HepG2 (cell line): Measurements from ENCODE around the gene SLC13A3. TPM values are rescaled to one million over a fixed set of nuclear protein-coding genes. Genes with fewer than 3 reads are reported as not detected.

Source experiments
- CEBPB ChIP-seq: IDR thresholded peaks from 2 replicates; pipeline ENCODE4 v1.6.1; 2011; ENCODE audit warnings: low read depth, low read length, improper control_type of control experiment, borderline replicate concordance
- FOXK2 ChIP-seq: fragments of 450-650 bp; IDR thresholded peaks from 2 replicates; pipeline ENCODE4 v1.6.1; 2016
- HDAC2 ChIP-seq: sonication (generic); formaldehyde crosslinking; IDR thresholded peaks from 2 replicates; pipeline ENCODE4 v1.4.0; 2020; ENCODE audit warnings: missing genetic modification reagents
- IKZF1 ChIP-seq: fragments of 450-650 bp; IDR thresholded peaks from 2 replicates; pipeline ENCODE4 v1.7.1; 2016
- ISL2 ChIP-seq: sonication (generic); formaldehyde crosslinking; IDR thresholded peaks from 2 replicates; pipeline ENCODE4 v1.5.0; 2020; ENCODE audit warnings: missing genetic modification reagents
- KAT7 ChIP-seq: IDR thresholded peaks from 2 replicates; pipeline ENCODE4 v1.6.1; 2018; ENCODE audit warnings: borderline replicate concordance, missing compliant biosample characterization
- KLF9 ChIP-seq: IDR thresholded peaks from 2 replicates; pipeline ENCODE4 v1.6.1; 2016; ENCODE audit warnings: low read depth
- MAFG ChIP-seq: sonication (generic); formaldehyde crosslinking; IDR thresholded peaks from 2 replicates; pipeline ENCODE4 v1.5.1; 2020; ENCODE audit warnings: mild to moderate bottlenecking, missing genetic modification reagents
- NFKBIZ ChIP-seq: IDR thresholded peaks from 2 replicates; pipeline ENCODE4 v1.6.1; 2018; ENCODE audit warnings: missing genetic modification reagents, missing compliant biosample characterization
- NR2F1 ChIP-seq, 2 experiments: fragments of 450-650 bp in 1 of 2; formaldehyde crosslinking in 1 of 2; IDR thresholded peaks; 2 replicates each; pipeline versions ENCODE4 v1.5.0 to v1.6.1; 2016 to 2020; ENCODE audit warnings: mild to moderate bottlenecking in 1 of 2, missing compliant biosample characterization in 1 of 2, missing genetic modification reagents in 1 of 2, moderate library complexity in 1 of 2
- PRDM4 ChIP-seq: sonication (generic); formaldehyde crosslinking; IDR thresholded peaks from 2 replicates; pipeline ENCODE4 v1.9.0; 2021; ENCODE audit warnings: missing genetic modification reagents, borderline replicate concordance
- TFAP4 ChIP-seq: sonication (generic); IDR thresholded peaks from 2 replicates; pipeline ENCODE4 v1.6.1; 2016; ENCODE audit warnings: low read depth, borderline replicate concordance
- ZGPAT ChIP-seq: IDR thresholded peaks from 2 replicates; pipeline ENCODE4 v1.6.1; 2016; ENCODE audit warnings: mild to moderate bottlenecking
- ZNF275 ChIP-seq: sonication (generic); formaldehyde crosslinking; IDR thresholded peaks from 2 replicates; pipeline ENCODE4 v1.8.0; 2022; ENCODE audit warnings: missing genetic modification reagents, mild to moderate bottlenecking, inconsistent platforms, borderline replicate concordance
- ZNF510 ChIP-seq: sonication (generic); formaldehyde crosslinking; IDR thresholded peaks from 2 replicates; pipeline ENCODE4 v1.4.0; 2020; ENCODE audit warnings: low read depth, mild to moderate bottlenecking, missing genetic modification reagents
- ZNF644 ChIP-seq: IDR thresholded peaks from 2 replicates; pipeline ENCODE4 v1.6.1; 2016; ENCODE audit warnings: low read depth
- ZSCAN20 ChIP-seq: sonication (generic); formaldehyde crosslinking; IDR thresholded peaks from 2 replicates; pipeline ENCODE4 v1.4.0; 2020; ENCODE audit warnings: missing genetic modification reagents, mild to moderate bottlenecking, borderline replicate concordance
- polyA plus RNA-seq, 8 experiments: library from polyadenylated mRNA; depleted of rRNA in 3 of 8; stranded (reverse) in 7 of 8; unstranded in 1 of 8; fragments of >200 nt; fragmentation: Illumina TruSeq in 4 of 8; extraction: Trizol in 4 of 8; gene quantifications; 2 replicates each; pipeline versions ENCODE4 v1.2.1 to v1.2.3, GENCODE V29; 2011 to 2016; ENCODE audit warnings: low read depth in 4 of 8, missing spikeins in 1 of 8, mixed read lengths in 1 of 8; ENCODE audit not compliant: insufficient read depth in 1 of 8
- total RNA-seq, 5 experiments: library from RNA; depleted of rRNA; stranded (reverse); fragments of >200 nt; fragmentation: Illumina TruSeq; extraction: Trizol; gene quantifications; 2 replicates each; pipeline ENCODE4 v1.2.3, GENCODE V29; 2016; ENCODE audit warnings: low read depth in 1 of 5

Gene SLC13A3
- total and polyA plus RNA-seq, 2 of the 13 experiments (the other 11 are each of a cell fraction or from before 2014, with no cell fraction given), result 66.5 to 76.0 TPM

- TF ChIP-seq ZSCAN20 (CRISPR knock-in tag) (peak; percentile 92), KAT7 (CRISPR knock-in tag) (peak; percentile 59; the same call in 1 of the 2 replicates), ZNF644 (CRISPR knock-in tag) (peak; percentile 100), KLF9 (peak; percentile 99), NR2F1 (CRISPR knock-in tag; IDR thresholded peaks at IDR 0.05) (peak; percentile 100), TFAP4 (peak; percentile 89), CEBPB (peak; percentile 100), MAFG (CRISPR knock-in tag) (no peak), PRDM4 (CRISPR knock-in tag) (0 out of 2 replicates have a peak, but pooled peaks have one; percentile 91), ZNF510 (CRISPR knock-in tag) (0 out of 2 replicates have a peak, but pooled peaks have one; percentile 43), NFKBIZ (CRISPR knock-in tag) (peak; percentile 99), ZGPAT (CRISPR knock-in tag) (peak; percentile 100), ISL2 (CRISPR knock-in tag) (peak; percentile 100), HDAC2 (peak; percentile 100), ZNF275 (CRISPR knock-in tag) (peak; percentile 98), FOXK2 (peak; percentile 95), IKZF1 (no peak)
Observed at GRCh38 chr20:46666818-46667515, 15.7 kb upstream of the SLC13A3 start (continued).
